Psoas muscle (tissue), 8 donors: Measurements from ENCODE around the gene TMEM179. TPM values are rescaled to one million over a fixed set of nuclear protein-coding genes. Genes with fewer than 3 reads are reported as not detected.

Source experiments
- ATAC-seq, 4 donors: fragments of 200-7000 bp; cut with Tn5 transposase; one replicate each; pipeline ENCODE4 v1.9.1; 2020; ENCODE audit warnings: moderate library complexity in 3 of 4, mild to moderate bottlenecking in 2 of 4
- DNase-seq, 2 donors: peaks; one replicate each; pipeline ENCODE4 v3.0.0-alpha.2; 2020
- H3K27ac ChIP-seq: fragments of 200-600 bp; one replicate; pipeline ENCODE4 v1.8.0; 2022
- H3K27me3 ChIP-seq, 3 donors: fragments of 200-600 bp in 1 of 3; one replicate each; pipeline versions ENCODE4 v1.6.1 to v1.8.0; 2013 to 2022; ENCODE audit warnings: low read length in 2 of 3, mild to moderate bottlenecking in 2 of 3, moderate library complexity in 1 of 3; ENCODE audit not compliant: insufficient read depth in 3 of 3
- H3K36me3 ChIP-seq, 2 donors: fragments of 200-600 bp in 1 of 2; one replicate each; pipeline versions ENCODE4 v1.6.1 to v1.8.0; 2013 to 2022; ENCODE audit warnings: low read depth in 1 of 2, mild to moderate bottlenecking in 1 of 2, moderate library complexity in 1 of 2; ENCODE audit not compliant: insufficient read depth in 1 of 2
- H3K4me1 ChIP-seq: fragments of 200-600 bp; one replicate; pipeline ENCODE4 v1.8.0; 2022
- H3K4me3 ChIP-seq: fragments of 200-600 bp; one replicate; pipeline ENCODE4 v1.8.0; 2022; ENCODE audit warnings: mild to moderate bottlenecking
- H3K9me3 ChIP-seq: fragments of 200-600 bp; one replicate; pipeline ENCODE4 v1.8.0; 2022
- CTCF ChIP-seq: fragments of 200-600 bp; IDR thresholded peaks from one replicate; pipeline ENCODE4 v1.8.0; 2022; ENCODE audit warnings: antibody characterized with exemption
- WGBS, 3 donors: extraction: QIAGEN DNeasy Blood & Tissue Kit; methylation state at CpG; one replicate each; pipeline versions ENCODE4 v1.1.6 to v1.1.7; 2013; 5-methylcytosine and 5-hydroxymethylcytosine counted together
- intact Hi-C, 2 donors: fragments of 100-400 bp; cut with DNase I; formaldehyde crosslinking; loops; one replicate each; pipeline versions ENCODE4 v1.11.0 to v1.14.2; 2022
- polyA plus RNA-seq, 3 donors: library from polyadenylated mRNA; stranded (reverse); fragments of 200-250 nt; gene quantifications; one replicate each; pipeline ENCODE4 v1.2.3, GENCODE V29; 2013
- total RNA-seq, 4 donors: library from RNA; stranded (reverse); fragmentation: NEBNext Ultra II Directional in 2 of 4; extraction: Animal tissue kit (Norgen Biotek cat#: 25700) in 2 of 4; gene quantifications; one replicate each; pipeline versions ENCODE4 v1.2.1 to v1.2.4, GENCODE V29; 2021 to 2023
- donor health status: healthy with polysubstance abuse.
- donor health status: DM: no; HTN: no; CAD: no; lungs with moderate emphysema.
- donor health status: Bipolar disorder and iron deficiency.
- donor health status: healthy.
- donor health status: DM: yes; HTN: yes; CAD: no.
- donor health status: DM: no; HTN: no; CAD: no.
- donor health status: DM: no; HTN: no; CAD: no.
- donor health status: DM: yes; HTN: yes; CAD: no.

Gene TMEM179
- total and polyA plus RNA-seq, 7 donors, result 0.01 TPM; not detected in 6

DNA sequence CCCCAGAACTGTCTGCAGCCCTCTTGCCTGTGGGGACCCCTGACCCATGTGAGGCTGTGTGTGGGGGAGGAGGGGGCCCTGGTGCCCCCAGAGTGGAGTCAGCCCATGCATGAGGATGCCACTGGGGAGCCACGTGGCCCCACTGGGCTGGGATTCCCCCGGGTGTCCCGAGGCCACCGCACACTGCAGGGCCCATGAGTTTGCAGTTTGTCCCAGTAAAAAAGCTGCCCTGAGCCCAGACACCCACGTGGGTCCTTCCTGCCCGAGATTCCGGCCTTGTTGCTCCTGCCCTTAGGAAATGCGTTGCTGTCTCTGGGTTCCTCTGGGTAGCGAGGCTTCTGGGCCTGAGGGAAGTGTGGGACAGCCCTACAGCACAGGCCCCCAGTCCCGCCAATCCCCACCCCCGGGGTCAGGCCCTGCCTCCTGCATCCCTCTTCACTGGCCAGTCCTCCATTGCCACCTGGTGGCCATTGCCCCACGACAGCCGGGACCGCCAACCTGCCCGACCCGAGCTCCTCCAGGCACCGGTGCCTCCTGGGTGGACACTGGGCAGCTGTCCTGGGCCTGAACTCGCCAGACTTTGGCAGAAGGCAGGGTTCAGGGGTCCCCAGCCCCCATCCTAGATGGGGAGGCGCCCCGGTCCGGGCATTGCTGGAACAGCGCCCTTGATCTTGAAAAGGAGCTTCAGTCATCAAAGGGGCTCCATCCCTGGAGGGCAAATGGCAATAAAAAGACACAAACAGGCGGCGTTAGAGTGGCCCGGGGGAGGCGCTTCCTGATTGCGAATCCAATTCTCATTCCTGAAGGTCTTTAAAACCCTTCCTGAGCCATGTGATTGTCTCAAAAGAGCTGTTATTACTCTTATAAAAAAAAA is 40.6 kb downstream of the TMEM179 start:
- TF ChIP-seq CTCF, result peak; percentile 81
- no peaks in the 10 kb centered on the region for H3K9me3 ChIP-seq
- DNase-seq (peak; percentile 67 to 84), ATAC-seq (peak; percentile 84 to 92 (median 85))
- no peak overlapping the region for H3K27ac ChIP-seq
- H3K27me3 ChIP-seq, result peaks cover 0 to 42% (median 3%) of the 10 kb centered on the region in 3 donors
- 4 to 6% (median 4%) methylated on average over 26 to 27 of the region's 27 CpGs for WGBS, 3 donors
- H3K4me3 ChIP-seq, result no peak overlapping the region
- H3K4me1 ChIP-seq, result no peaks in the 10 kb centered on the region
- H3K36me3 ChIP-seq, result no peaks in the 10 kb centered on the region
- intact Hi-C loops, result loop anchor here (1.0 to 5.0 kb wide), 3 partner anchors 427 to 487 kb away; partner anchors contain the start of gene KIF26A (in 1 of the 2)

GRCh38 chr14:104563191-104563741 is 41.3 kb downstream of the TMEM179 start:
- Histone ChIP-seq H3K4me1 (no peaks in the 10 kb centered on the region), H3K9me3 (no peaks in the 10 kb centered on the region), H3K36me3 (no peaks in the 10 kb centered on the region), H3K27ac (no peak overlapping the region), H3K4me3 (no peak overlapping the region), H3K27me3 (peaks cover 0 to 37% (median 4%) of the 10 kb centered on the region in 3 donors)
- ATAC-seq, result peak in 1 of 4 donors; percentile 21
- 45 to 58% (median 53%) methylated on average over 15 of the region's 15 CpGs for WGBS, 3 donors
- DNase-seq, result no peak
- intact Hi-C loops, result loop anchor here (5.0 kb wide), 2 partner anchors 426 to 486 kb away; partner anchors contain the start of gene KIF26A (in 1 of the 2)
- TF ChIP-seq CTCF, result no peak

GRCh38 chr14:104562606-104563005 is 42.0 kb downstream of the TMEM179 start:
- 71 to 89% (median 76%) methylated on average over 5 of the region's 5 CpGs for WGBS, 3 donors
- ATAC-seq, result no peak
- DNase-seq, result peak; percentile 7 to 41
- Histone ChIP-seq H3K27me3 (peaks cover 0 to 33% (median 4%) of the 10 kb centered on the region in 3 donors), H3K36me3 (no peaks in the 10 kb centered on the region), H3K27ac (no peak overlapping the region), H3K9me3 (no peaks in the 10 kb centered on the region), H3K4me1 (no peaks in the 10 kb centered on the region), H3K4me3 (no peak overlapping the region)
- intact Hi-C loops, result loop anchor here (5.0 kb wide), 2 partner anchors 425 to 485 kb away; partner anchors contain the start of gene KIF26A (in 1 of the 2)
- TF ChIP-seq CTCF, result no peak

- DNase-seq (peak; percentile 7 to 32), ATAC-seq (no peak)
- H3K27ac ChIP-seq, result no peak overlapping the region
- H3K36me3 ChIP-seq, result no peaks in the 10 kb centered on the region
- no peaks in the 10 kb centered on the region for H3K4me1 ChIP-seq
- H3K27me3 ChIP-seq, result peaks cover 0 to 29% (median 4%) of the 10 kb centered on the region in 3 donors
- no peak overlapping the region for H3K4me3 ChIP-seq
- 75 to 82% (median 80%) methylated on average over 23 of the region's 23 CpGs for WGBS, 3 donors
- no peaks in the 10 kb centered on the region for H3K9me3 ChIP-seq
- no peak for TF ChIP-seq CTCF
- intact Hi-C loops, result loop anchor here (5.0 kb wide), 2 partner anchors 425 to 485 kb away; partner anchors contain the start of gene KIF26A (in 1 of the 2)
These were observed 42.7 kb downstream of the TMEM179 start for GRCh38 chr14:104561632-104562495.
